Measurements from ENCODE around the gene GGA3.
"Not testable (repeated sequence)": the region's sequence is repeated elsewhere in the genome, so short reads cannot be mapped to it uniquely, and the experiment has no call there.

Gene GGA3

DNA sequence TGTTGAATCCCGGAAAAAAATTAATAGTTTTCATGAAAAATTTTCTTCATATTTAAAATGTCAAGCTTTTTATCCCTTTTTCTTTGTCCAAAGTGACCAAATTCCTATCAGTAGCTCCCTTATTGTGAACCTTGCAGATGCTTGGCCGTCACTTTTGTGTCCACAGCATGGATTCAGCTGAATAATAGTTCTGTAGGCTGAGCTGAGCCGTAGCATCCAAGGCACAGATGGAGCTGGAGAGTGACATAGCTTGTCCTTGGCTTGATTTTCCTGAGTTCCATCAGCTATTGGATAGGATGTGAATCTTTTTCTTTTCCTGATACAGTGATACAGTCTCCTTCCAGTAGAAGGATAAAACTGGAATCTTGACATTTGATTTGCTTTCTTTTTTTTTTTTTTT, 52.3 kb downstream of the GGA3 start:
- TF ChIP-seq CTCF (IDR thresholded peaks at IDR 0.05; ENCODE audit: low read depth, low read length, missing control alignments), result no peak
- no peak overlapping the region for H3K4me3 ChIP-seq (ENCODE audit: low read depth, low read length)
- DNase-seq (ENCODE audit: low read depth), result no peak

DNA sequence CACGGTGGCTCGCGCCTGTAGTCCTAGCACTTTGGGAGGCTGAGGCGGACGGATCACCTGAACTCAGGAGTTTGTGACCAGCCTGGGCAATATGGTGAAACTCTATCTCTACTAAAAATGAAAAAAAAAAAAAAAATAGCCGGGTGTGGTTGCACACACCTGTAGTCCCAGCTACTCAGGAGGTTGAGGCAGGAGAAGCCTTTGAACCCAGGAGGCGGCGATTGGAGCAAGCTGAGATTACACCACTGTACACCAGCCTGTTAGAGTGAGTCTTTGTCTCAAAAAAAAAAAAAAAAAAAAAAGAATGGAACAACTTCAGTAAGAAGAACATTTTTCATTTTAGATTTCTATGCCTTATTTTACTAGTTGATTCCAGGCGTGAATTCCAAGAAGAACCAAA, 53.2 kb downstream of the GGA3 start:
- H3K4me3 ChIP-seq (ENCODE audit: low read depth, low read length), result no peak overlapping the region
- TF ChIP-seq CTCF (IDR thresholded peaks at IDR 0.05; ENCODE audit: low read depth, low read length, missing control alignments), result no peak
- no peak for DNase-seq (ENCODE audit: low read depth)

- no peak overlapping the region for H3K4me3 ChIP-seq (ENCODE audit: low read depth, low read length)
- no peak for TF ChIP-seq CTCF (IDR thresholded peaks at IDR 0.05; ENCODE audit: low read depth, low read length, missing control alignments)
- no peak for DNase-seq (ENCODE audit: low read depth)
Measured at GRCh38 chr17:75207760-75208159, 53.6 kb downstream of the GGA3 start.

DNA sequence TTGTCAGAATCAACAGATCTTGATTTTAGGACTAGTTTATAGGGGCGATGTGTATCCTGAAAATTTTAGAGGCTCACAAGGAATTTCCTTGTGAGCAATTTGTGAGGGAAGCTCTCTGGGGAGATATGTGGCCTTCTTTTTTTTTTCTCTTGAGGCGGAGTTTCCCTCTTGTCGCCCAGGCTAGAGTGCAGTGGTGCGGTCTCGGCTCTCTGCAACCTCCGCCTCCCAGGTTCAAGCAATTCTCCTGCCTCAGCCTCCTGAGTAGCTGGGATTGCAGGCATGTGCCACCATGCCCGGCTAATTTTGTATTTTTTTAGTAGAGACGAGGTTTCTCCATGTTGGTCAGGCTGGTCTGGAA, 54.4 kb downstream of the GGA3 start:
- DNase-seq (ENCODE audit: low read depth), result not testable (repeated sequence)
- peak overlapping the region; percentile 59; the same call in 1 of the 2 replicates for H3K4me3 ChIP-seq (ENCODE audit: low read depth, low read length)

- DNase-seq (ENCODE audit: low read depth), result no peak
- H3K4me3 ChIP-seq (ENCODE audit: low read depth, low read length), result peak overlapping the region; percentile 59
- peak; percentile 27 for TF ChIP-seq CTCF (IDR thresholded peaks at IDR 0.05; ENCODE audit: low read depth, low read length, missing control alignments)
Measured at GRCh38 chr17:75205793-75206163, 55.6 kb downstream of the GGA3 start.

- H3K4me3 ChIP-seq (ENCODE audit: low read depth, low read length), result peak within 1 kb of the TSS; percentile 59
- TF ChIP-seq CTCF (IDR thresholded peaks at IDR 0.05; ENCODE audit: low read depth, low read length, missing control alignments), result no peak
- peak; percentile 63 for DNase-seq (ENCODE audit: low read depth)
Measured at GRCh38 chr17:75205037-75205792, 56.2 kb downstream of the GGA3 start, which contains the start of gene NUP85. TSS of gene NUP85 (plus strand) at chr17:75205679. CDS start at chr17:75205762, 83 bp downstream.

DNA sequence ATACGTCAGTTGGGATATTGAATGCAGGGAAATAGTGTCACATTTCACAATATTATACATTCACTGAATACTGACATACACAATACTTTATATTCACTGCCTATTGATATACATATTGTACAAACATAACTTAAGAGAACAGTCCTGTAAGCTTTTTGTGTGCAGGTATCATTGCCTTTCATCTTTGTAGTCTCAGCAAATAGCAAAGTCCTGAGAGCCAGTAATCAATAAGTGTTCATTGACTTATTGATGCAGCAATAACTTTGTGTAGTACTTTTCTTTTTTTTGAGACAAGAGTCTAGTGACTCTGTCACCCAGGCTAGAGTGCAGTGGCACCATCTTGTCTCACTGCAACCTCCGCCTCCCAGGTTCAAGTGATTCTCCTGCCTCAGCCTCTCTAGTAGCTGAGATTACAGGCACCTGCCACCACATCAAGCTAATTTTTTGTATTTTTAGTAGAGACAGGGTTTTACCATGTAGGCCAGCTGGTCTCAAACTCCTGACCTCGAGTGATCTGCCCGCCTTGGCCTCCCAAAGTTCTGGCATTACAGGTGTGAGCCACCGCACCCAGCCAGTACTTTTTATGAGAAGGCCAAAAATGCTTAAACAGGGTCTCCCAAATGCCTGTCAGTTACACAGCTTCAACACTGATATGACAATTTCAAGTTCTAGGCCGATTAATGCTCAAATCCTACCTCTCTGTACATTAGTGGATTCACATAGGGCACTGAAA, 61.4 kb downstream of the GGA3 start:
- no peak for TF ChIP-seq CTCF (IDR thresholded peaks at IDR 0.05; ENCODE audit: low read depth, low read length, missing control alignments)
- H3K4me3 ChIP-seq (ENCODE audit: low read depth, low read length), result no peak overlapping the region
- DNase-seq (ENCODE audit: low read depth), result no peak

Data from GM12864 (cell line).